Gastrocnemius medialis (tissue), 4 donors: ENCODE data around the gene CPNE7.

Experiments
- POLR2A ChIP-seq, 2 donors: fragments of 450-650 bp; IDR thresholded peaks; one replicate each; pipeline ENCODE4 v1.6.1; 2017; ENCODE audit warnings: antibody characterized with exemption in 2 of 2, mild to moderate bottlenecking in 2 of 2, moderate library complexity in 2 of 2
- TF ChIP-seq, protein P1 (sequence below), 5 experiments: fragments of 450-650 bp in 3 of 5; fragments of 200-600 bp in 2 of 5; sonication (generic) in 2 of 5; IDR thresholded peaks in 4 of 5; conservative IDR thresholded peaks in 1 of 5; 1 replicate in 4 of 5; 2 replicates in 1 of 5; pipeline ENCODE4 v1.5.1; 2016 to 2019; ENCODE audit warnings: antibody characterized with exemption in 5 of 5, mild to moderate bottlenecking in 3 of 5, moderate library complexity in 3 of 5

DNA sequence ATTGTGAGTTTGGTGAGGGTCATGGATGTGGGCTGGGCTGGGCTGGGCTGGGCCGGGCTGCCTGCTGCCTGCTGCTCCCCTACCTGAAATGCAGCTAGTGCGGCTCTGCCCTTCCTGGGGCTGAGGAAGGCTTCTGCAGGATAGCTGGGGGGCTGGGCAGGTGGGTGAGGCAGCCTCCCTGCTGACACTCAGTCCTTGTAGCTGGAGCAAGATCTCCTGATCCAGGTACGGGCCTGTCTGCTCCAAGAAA lies 10.4 kb upstream of the CPNE7 start:
- TF ChIP-seq, protein P1, sequence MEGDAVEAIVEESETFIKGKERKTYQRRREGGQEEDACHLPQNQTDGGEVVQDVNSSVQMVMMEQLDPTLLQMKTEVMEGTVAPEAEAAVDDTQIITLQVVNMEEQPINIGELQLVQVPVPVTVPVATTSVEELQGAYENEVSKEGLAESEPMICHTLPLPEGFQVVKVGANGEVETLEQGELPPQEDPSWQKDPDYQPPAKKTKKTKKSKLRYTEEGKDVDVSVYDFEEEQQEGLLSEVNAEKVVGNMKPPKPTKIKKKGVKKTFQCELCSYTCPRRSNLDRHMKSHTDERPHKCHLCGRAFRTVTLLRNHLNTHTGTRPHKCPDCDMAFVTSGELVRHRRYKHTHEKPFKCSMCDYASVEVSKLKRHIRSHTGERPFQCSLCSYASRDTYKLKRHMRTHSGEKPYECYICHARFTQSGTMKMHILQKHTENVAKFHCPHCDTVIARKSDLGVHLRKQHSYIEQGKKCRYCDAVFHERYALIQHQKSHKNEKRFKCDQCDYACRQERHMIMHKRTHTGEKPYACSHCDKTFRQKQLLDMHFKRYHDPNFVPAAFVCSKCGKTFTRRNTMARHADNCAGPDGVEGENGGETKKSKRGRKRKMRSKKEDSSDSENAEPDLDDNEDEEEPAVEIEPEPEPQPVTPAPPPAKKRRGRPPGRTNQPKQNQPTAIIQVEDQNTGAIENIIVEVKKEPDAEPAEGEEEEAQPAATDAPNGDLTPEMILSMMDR (IDR thresholded peaks at IDR 0.05 in 4 of 5, conservative IDR thresholded peaks at IDR 0.05 in 1 of 5): no peak
- TF ChIP-seq POLR2A (IDR thresholded peaks at IDR 0.05): no peak
